Right renal cortex interstitium (tissue), 3 donors: ENCODE measurements around the gene CAPN15. TPM values are rescaled to one million over a fixed set of nuclear protein-coding genes. Genes with fewer than 3 reads are reported as not detected.

Source experiments
- DNase-seq, 3 donors: peaks; one replicate each; pipeline ENCODE4 v3.0.0-alpha.2; 2013; ENCODE audit warnings: low read depth in 3 of 3, low spot score in 2 of 3
- polyA plus RNA-seq, 3 donors: library from polyadenylated mRNA; unstranded; fragments of 120-200 nt; gene quantifications; one replicate each; pipeline ENCODE4 v1.2.1, GENCODE V29; 2013; ENCODE audit not compliant: insufficient read length in 3 of 3

The CAPN15 gene
- polyA plus RNA-seq, 3 donors: 18.2 to 19.8 (median 18.2) TPM

- no peak for DNase-seq
Measured at GRCh38 chr16:524274-525040, 3.1 kb upstream of the CAPN15 start.

GRCh38 chr16:525123-525519, 2.4 kb upstream of the CAPN15 start:
- no peak for DNase-seq

- DNase-seq: no peak
Measured at GRCh38 chr16:525520-526180, 1.9 kb upstream of the CAPN15 start.

- DNase-seq: no peak
Measured at GRCh38 chr16:526181-527014, 1.1 kb upstream of the CAPN15 start.

GRCh38 chr16:528111-529011, 849 bp downstream of the CAPN15 start:
- DNase-seq: no peak

GRCh38 chr16:529012-529575, 1.6 kb downstream of the CAPN15 start:
- no peak for DNase-seq

GRCh38 chr16:530111-530817, 2.8 kb downstream of the CAPN15 start:
- DNase-seq: no peak

- no peak for DNase-seq
Measured at GRCh38 chr16:531494-532125, 4.1 kb downstream of the CAPN15 start.

GRCh38 chr16:533391-534123, 6.0 kb downstream of the CAPN15 start:
- DNase-seq: no peak

- DNase-seq: no peak
Measured at GRCh38 chr16:534135-534534, 6.6 kb downstream of the CAPN15 start.

GRCh38 chr16:534856-535445, 7.4 kb downstream of the CAPN15 start:
- DNase-seq: no peak

GRCh38 chr16:535446-536405, 8.2 kb downstream of the CAPN15 start:
- DNase-seq: no peak

- no peak for DNase-seq
Measured at GRCh38 chr16:536746-537145, 9.2 kb downstream of the CAPN15 start.

- DNase-seq: no peak
Measured at GRCh38 chr16:537415-538335, 10.2 kb downstream of the CAPN15 start.

- no peak for DNase-seq
Measured at GRCh38 chr16:539901-540530, 12.5 kb downstream of the CAPN15 start.
